HG03095 (cell line): ENCODE measurements around the gene PROP1.
A peak's percentile ranks its signal among the peaks of the same experiment; 100 is the strongest.
"Not testable (repeated sequence)": the region's sequence is repeated elsewhere in the genome, so short reads cannot be mapped to it uniquely, and the experiment has no call there.

Experiments used
- ATAC-seq: cut with Tn5 transposase; IDR thresholded peaks from one replicate; pipeline ENCODE4 v1.9.1; 2021; ENCODE audit warnings: moderate library complexity; ENCODE audit not compliant: unreplicated experiment

PROP1 gene

DNA sequence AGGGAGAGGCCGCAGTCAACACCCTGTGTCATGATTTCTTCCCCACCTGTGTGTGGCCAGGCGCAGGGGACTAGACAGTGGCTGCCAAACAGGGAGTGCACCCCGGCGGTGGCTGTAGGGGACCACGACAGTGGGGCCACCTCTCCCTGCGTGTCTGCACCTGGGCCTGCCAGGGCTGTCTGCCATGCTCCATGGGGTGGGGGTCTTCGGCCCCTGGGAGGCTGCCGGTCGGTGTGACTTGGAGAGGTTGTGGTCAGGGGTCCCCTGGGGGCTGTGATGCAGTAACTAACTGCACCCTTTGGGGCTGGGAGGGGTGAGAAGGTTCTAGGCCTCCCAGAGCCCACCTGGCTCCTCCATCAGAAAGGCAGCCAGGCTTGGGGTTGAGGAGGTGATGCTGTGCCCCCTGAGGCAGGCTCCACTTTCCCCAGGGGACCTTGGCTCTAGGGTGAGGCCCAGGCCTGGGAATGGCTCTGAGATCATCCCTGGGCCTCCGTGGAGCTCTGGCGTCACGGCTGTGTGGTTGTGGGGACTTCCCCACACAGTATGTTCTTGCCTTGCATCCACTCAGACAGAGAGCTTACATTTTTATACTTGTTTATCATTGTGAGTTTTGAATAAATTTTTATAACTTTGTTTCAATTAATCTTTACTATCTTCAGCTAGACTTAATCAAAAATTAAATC lies 50.3 kb downstream of the PROP1 start:
- not testable (repeated sequence) for ATAC-seq

DNA sequence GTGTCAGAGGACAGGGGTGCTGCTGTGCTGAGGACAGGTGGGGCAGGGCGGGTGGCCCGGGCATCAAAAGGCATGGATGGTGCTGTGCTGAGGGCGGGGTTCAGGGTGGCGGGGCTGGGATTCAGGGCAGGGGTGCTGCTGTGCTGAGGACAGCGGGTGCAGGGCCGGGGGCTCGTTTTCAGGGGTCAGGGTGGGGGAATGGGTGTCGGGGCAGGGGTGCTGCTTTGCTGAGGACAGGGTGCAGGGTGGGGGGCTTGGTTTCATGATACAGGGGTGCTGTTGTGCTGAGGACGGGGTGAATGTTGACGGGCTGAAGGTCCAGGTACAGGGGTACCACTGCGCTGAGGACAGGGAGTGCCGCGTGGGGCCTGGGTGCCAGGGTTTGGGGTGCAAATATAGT lies 50.9 kb downstream of the PROP1 start:
- not testable (repeated sequence) for ATAC-seq

DNA sequence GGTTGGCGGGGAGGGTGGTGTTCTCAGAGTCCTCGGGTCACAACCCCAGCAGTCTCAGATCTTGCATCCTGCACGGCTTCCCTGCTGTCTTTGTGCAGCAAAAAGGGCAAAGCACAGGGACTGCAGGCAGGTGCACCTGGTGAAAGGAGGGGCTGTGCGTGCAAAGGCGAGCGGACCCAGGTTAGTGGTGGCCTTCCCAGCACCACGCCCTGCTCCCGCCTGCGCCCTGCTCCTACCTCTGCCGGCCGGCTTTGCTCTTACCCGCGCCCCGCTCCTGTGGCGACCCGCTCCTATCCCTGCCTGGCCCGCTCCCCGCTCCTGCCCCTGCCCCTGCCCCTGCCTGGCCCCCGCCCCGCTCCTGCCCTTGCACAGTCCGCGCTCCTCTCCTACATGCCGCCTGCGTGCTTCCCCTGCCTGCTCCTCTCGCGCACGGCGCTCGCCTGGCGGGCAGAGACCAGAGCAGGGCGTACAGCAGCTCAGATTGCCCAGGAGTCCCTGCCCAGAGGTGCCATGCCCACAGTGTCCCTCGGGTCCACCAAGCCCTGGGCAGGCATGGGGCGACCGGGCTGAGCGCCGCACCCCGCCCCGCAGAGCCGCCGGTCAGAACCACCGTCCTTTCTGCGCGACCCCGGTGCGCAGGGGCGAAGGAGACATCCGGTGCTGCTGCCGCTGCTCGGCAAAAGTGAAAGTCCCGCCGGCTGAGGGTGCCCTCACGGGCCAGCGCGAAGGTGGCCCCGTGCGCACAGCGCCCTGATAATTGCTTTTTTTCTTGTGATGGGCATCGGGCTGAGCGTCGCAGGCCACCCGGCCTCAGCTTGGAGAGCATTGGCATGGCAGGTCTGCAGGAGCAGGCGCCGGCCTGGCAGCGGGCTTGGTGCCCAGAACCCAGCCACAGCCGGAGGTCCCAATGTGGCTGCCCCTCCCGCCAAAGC lies 52.0 kb downstream of the PROP1 start:
- ATAC-seq, result peak; percentile 41

DNA sequence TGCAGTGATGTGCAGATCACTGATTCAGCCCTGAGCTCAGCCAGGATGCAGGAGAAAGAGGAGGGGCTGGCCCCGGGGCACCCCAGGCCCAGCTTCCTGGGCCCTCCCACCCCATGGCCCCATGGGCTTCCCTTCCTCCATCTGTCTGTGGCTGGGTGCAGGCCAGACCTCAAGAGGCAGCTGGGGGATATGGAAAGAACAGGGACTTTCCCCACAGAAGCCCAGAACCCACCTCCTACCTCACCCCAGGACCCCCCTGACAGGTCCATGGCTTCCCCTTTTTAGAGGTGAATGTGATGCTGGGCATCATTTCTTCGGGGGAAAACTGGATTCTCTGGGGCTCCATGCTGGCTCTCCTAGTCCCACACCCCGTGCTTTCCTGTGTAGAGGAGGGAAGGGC lies 53.1 kb downstream of the PROP1 start:
- ATAC-seq, result not testable (repeated sequence)
